ENCODE data around the gene PAFAH1B1.
A peak's percentile ranks its signal among the peaks of the same experiment; 100 is the strongest.

The PAFAH1B1 gene

DNA sequence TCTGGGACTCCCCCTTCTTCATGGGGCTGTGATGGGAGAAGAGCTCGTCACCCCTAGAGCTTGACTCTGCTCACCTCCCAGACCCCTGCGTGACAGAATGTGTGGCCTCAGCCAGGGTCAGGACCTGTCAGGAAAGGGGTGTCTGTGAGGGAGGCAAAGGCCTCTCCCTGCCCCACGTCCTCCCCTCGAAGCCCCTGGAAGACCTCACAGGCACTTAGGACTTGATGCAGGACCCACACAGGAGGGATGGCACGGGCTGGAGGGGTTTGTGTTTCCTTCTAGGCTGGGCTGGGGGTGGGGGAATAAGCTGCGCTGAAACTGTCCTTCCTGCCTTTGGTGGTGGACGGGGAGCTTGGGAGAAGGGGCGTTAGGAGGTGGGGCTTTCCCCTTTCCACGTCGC is 129.2 kb downstream of the PAFAH1B1 start:
- no peak for DNase-seq (ENCODE audit: low spot score)

DNA sequence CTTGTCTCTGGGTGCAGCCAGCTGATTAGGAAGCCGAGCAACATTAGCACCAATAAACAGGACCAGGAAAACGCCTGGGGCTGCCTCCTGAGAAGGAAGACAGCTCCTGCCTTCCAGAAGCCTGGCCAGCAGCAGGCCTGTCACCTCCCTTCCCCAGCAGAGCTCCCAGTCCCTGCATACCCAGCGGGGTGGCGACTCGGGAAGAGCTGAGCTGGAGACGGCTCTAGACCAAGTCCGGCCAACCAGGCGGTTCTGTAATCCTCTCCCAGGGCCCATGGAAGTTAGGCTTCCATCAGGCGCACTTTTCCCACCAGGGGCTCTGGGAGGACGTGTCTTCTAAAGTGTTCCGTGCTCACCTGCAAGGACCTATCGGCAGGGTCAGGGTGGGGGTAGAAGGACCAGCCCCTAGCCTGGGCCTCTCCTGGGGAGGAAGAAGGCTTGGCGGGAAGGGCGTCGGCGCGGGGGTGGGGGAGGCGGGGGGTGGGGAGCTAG is 130.1 kb downstream of the PAFAH1B1 start:
- DNase-seq (ENCODE audit: low spot score): no peak

GRCh38 chr17:2723997-2724783 is 130.7 kb downstream of the PAFAH1B1 start:
- DNase-seq (ENCODE audit: low spot score): no peak

DNA sequence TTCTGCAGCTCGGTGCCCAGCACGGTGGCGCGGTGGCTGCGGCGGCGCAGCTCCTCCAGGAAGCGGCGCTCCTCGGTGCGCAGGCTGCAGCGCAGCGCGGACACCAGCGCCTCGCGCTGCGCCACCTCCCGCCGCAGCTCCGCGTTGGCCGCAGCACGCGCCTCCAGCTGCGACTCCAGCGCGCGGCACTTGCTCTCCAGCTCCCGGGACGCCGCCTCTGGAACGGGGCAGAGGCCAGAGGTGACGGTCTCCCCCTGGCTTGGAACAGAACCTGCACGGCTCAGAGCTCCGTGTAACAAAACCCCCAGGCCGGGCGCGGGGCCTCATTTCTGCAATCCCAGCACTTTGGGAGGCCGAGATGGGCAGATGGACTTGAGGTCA is 131.3 kb downstream of the PAFAH1B1 start:
- DNase-seq (ENCODE audit: low spot score): peak; percentile 45

DNA sequence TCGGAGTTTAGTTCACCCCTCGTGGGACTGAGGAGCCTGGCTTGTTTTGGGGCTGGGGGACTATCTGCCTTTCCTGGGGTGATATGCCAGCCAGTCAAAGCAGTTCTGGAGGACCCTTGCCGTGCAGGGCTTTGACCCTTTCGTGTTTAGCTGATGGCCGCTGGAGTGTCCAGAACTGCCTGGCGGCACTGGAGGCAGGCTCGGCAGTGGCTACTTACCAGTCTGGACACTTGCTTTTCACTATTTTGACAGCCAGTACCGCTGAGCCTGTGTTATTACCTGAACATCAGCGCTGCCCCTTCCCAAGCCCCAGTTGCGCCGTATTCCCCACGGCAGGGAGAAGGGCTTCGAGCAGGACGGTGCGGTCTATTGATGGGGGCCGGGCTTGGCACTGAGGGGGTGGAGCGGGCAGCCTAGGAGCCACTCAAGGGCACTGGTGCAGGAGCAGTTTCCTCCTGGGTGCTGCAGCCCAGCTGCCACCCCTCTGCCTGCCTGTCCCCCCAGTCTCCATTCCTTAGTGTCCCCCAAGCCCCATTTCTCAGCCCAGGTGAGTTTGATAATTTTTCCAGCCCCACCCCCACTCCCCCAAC is 137.4 kb downstream of the PAFAH1B1 start:
- DNase-seq (ENCODE audit: low spot score): no peak

GRCh38 chr17:2731807-2732206 is 138.4 kb downstream of the PAFAH1B1 start:
- DNase-seq (ENCODE audit: low spot score): no peak

- no peak for DNase-seq (ENCODE audit: low spot score)
Observed at GRCh38 chr17:2734939-2735338, 141.5 kb downstream of the PAFAH1B1 start.
